SHP77 (cell line): ENCODE data around the gene WNK1.
"Not testable (repeated sequence)": the region's sequence is repeated elsewhere in the genome, so short reads cannot be mapped to it uniquely, and the experiment has no call there.

Experiments used
- DNase-seq, 2 experiments: peaks; one replicate each; lab custom pipeline; 2025; lab: John Stamatoyannopoulos, UW

WNK1 gene

DNA sequence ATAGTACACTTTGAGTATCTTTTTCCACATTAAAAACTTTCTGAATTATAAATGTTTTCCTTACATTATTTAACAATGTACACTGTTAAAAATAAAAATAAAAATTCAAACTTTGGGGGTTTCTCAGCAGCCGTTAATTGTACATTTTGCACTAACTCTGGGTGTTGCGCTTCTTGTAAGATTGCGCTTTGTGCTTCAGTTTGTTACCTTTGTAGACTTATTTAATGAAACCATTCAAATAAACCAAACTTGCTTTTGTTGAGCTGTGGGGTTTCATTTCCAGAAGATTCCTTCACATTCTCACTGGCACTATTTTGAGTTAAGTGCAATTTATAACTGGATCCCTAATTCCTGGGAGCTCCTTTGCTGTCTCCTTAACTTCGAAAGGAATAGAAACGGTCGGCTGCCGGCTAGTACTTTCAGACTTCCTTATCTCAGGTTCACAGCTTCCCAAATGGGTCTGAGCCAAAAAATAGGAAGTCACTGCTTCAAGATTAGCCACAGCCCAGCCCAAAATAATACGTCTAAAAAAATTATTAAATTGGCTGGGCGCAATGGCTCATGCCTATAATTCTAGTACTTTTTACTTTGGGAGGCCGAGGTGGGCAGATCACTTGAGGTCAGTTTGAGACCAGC, 158.9 kb downstream of the WNK1 start:
- no peak for DNase-seq

DNA sequence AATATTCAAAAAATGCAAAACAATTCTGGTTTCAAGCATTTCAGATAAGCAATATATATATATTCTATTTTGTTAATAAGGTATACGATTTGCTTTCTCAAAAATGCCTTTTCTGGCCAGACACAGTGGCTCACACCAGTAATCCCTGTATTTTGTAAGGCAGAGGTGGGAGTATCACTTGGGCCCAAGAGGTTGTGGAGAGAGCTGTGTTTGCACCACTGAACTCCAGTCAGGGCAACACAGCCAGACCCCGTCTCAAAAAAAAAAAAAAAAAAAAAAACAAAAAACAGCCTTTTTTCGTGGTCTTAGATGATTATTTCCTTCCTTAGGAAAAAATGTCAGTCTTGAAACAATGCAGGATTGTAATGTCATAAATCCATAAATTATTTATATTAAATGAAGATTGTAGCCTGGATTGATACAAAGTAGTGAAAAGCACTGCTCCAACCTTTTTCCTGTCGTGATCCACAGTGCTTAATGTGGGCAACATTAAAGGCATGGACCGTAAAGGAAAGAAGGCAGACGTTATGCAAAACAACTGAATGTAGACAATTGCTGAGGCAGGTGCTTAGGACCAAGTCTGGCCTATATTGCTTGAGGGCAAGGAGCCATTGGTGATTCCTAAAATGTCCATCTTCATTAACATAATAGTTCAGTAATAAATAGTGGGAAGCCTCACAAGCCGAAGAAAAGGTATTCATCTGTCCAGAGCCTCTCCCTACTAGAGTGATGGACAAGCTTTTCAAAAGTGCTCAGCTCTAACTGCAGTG, 160.3 kb downstream of the WNK1 start:
- DNase-seq = no peak

DNA sequence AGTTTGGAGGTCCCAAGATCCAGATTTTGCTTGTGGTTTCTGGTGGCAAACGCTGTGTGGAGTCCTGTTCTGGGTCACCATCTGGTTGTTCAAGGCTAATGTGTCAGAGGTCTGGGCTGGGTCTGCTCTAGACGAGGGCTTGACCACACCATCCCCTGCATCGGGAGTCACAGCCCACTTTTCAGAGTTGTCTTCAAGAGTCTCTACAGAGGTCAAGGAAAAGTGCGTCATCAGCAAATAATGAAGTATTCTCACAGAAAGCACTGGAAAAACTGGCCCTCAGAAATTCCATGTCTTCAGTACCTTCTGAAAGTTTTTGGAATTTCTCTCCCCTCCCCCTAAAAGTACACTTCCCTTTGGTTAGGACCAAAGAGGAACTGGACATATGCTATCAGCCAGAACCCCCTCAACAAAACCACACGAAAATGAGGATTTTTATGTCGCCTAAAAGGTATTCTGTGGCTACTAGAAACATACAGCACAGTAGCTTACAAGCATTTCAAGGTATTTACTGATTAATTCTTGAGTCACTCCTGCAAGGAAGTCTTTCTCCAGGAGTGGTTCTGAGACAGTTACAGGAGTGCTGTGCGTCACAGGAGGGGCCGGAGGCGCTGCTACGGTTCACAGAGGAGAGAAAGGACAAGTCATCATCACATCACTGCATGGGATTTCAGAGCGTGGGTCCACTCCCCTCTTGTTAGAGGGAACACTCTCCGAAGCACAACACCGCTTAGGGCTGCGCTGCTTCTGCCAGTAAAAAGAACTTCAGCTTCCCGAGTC, 161.7 kb downstream of the WNK1 start:
- DNase-seq = no peak

DNA sequence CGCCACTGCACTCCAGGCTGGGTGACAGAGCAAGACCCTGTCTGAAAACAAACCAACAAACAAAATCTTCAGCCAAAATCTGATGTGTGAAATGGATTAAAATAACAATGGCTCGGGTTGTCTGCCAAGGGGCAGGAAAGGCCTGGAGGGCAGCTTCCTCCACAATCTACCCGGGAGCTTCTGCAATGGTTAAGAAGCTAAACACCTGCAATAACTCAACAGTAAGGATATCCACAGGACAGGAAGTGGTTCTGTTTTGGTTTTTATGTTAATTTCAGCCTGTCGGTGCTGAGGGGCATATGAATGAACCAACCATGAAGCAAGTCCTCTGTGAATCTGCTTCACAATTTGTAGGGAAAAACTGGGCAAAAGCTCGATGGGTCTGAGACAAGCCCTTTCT, 162.7 kb downstream of the WNK1 start:
- no peak for DNase-seq

DNA sequence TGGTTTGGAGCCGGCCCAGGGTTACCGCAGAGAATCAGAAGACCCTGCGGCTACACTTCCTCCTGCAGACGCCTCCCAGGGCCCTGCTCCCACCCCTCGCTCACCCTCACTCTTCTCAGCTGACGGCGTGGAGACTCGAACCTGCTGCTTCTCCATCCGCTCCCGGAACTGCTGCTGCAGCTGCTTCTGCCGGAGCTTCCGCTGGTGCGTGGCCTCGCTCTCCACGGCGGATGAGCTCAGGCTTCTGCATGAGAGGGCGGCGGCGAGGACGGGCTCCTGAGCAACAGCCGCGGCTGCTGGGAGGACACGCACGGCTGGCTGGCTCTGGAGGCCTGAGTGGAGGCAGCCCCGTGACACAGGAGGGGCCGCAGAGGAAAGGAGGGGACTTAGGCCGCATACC, 163.9 kb downstream of the WNK1 start:
- no peak for DNase-seq

DNA sequence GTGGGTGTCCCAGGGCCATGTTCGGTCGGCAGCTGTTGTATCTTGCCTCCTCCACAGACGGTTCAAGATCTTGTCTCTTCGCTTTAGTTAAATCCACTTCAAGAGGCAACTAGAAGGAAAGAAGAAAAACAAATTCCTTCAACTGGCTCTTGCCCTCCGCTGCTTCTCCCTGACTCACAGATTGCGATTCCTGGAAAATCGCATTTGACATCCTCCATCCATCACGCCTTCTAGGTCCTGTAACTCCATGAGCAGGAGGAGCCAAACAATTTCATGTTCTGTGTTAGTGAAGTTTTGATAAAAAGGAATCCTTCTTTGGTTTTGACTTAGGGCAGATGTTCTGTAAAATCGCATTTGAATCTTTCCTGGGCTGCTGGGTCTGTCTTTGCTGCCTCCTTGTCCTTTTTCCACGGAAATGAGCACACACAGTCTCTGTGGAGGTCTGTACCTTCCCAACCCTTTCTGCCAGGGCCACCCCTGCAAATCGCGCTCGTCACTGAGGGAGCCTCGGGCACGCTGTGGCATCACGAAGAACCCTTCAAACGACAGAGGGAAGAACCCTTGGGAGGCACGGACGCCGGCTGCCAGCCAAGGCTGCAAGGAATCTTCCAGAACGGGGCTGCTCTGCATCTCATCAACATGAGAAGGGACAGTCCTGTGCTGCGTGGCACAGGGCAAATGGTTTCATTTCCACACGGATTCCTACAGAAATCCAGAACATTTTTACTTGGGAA, 164.5 kb downstream of the WNK1 start:
- DNase-seq = no peak

DNA sequence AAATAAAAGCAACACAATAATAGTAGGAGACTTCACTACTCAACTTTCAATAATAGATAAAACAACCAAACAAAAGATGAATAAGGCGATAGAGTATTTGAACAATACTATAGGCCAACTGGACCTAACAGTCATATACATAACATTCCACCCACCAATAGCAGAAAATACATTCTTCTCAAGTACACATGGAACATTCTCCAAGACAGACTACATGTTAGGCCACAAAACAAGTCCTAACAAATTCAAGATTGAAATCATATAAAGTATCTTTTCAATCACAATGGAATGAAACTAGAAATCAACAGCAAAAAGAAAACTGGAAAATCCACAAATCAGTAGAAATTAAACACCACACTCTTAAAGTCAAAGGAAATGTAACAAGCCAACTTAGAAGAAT, 168.3 kb downstream of the WNK1 start:
- no peak for DNase-seq

DNA sequence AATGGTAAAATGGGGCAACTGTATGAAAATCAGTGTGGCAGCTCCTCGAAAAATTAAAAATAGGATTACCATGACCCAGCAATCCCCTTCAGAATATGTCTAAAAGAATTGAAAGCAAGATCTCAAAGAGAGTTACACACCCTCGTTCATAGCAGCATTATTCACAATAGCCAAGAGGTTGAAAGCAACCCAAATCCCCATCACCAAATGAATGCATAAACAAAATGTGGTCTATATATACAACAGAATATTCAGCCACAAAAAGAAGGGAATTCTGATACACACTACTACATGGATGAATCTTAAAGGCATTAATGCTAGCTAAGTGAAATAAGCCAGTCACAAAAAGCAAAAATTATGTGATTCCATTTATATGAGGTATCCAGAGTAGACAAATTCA, 169.9 kb downstream of the WNK1 start:
- no peak for DNase-seq

DNA sequence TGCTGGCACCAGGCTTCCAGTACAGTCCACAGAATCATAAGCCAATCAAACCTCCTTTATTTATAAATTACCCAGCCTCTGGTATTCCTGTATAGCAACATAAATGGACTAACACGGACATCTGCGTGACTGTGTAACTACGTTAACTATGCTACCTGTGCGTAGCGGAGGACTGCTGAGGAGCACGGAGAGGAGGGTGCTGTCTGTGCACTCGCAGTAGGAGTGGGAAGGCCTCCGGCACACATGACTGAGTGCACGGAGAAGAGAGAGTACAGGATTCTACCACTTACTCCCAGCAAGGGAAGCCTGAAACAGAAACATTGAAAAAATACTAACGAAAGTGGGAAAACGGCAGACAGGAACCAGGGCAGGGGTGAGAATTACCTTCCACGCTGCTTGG, 174.3 kb downstream of the WNK1 start:
- no peak for DNase-seq

DNA sequence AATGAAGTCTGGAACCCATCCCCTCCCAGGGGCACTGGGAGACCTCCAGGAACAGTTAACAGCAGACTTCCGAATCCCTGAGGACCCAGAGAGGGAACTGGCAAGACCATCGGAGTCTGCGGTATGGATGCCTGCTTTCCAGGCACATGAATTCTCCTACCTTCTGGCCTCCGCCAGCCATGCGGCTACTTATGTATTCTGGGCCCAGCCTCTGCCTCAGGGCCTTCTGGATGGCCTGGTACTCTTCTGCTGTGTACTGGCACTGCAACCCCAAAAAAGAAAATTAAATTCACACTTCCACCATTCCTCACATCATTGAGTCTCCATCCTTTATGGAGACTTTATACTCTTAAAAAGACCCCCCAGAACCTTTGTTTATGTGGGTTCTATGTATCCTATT, 178.7 kb downstream of the WNK1 start:
- DNase-seq = no peak

DNA sequence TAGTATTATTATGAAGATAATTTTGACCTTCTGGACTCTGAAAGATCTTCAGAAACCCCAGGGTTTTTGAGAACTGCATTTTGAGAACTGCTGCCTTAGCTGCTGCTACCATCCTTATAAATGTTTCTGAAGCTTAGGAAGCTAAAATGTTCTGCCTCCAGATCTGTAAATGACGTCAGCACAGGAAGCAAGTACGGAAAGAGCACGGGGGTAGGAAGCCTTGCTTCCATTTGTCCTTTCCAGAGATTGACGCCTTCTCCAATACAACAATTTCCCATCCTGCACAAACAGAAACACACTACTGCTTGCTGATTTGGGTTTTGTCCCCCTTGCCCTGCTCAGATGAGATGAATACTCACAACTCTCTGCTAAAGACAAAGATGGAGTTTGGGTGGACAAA, 179.2 kb downstream of the WNK1 start:
- DNase-seq = no peak

DNA sequence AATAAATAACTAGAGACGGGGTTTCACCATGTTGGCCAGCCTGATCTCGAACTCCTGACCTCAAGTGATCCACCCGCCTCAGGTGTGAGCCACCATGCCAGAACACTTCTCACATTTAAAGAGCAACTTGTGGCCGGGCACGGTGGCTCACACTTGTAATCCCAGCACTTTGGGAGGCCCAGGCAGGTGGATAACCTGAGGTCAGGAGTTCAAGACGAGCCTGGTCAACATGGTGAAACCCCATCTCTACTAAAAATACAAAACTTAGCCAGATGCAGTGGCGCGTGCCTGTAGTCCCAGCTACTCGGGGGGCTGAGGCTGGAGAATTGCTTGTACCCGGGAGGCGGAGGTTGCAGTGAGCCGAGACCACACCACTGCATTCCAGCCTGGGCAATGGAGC, 183.5 kb downstream of the WNK1 start:
- not testable (repeated sequence) for DNase-seq

DNA sequence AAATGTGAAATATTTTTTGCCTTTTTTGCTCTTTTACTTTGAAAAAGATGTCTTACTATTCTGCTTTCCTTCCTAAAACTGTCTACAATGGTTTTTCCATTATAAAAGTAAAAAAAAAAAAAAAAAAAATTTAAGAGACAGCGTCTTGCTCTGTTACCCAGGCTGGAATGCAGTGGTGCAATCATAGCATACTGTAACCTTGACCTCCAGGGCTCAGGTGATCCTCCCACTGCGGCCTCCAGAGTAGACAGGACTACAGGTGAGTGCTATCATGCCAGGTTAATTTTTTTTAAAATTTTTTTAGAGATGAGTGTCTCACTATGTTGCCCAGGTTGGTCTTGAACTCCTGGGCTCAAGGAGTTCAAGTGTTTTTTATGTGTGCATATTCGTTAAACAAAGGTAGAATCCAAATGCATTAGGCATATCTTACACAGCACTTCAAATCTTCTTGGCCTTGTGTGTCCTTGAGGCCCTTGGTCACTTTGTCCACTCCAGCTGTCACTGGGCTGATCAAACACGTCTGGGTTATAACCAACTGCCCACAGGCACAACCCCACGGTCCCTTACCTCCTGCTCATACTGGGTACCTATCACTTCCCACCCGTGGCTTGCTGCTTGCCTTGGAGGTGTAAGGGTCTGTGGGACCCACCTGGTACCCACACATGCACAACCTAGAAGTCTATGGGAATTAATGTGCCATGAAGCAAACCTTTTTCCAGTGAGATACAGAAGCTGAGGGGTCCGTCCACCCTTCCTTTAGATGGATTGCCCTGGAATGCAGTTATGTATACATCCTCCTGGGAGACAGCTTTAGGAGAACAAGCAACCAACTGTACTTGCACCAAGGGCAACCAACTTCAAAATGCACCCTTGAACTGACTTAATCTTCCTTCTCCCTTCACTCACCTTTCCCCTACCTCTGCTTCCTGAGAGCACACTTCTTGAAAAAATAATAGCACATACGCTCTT, 184.3 kb downstream of the WNK1 start:
- no peak for DNase-seq

DNA sequence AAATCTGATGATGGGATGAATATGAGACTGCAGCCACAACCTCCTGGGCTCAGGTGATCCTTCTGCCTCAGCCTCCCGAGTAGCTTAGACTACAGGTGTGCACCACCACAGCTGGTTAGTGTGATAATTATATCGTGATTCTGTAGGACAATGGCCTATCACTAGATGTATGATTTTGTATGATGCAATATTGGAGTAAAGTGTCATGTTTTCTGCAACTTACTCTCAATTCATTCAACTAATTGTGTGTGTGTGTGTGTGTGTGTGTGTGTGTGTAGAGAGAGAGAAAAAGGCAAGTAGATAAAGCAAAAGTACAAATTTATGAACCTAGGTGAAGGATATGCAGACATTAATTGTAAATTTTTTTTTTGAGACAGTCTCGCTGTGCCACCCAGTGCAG, 186.4 kb downstream of the WNK1 start:
- DNase-seq = no peak

DNA sequence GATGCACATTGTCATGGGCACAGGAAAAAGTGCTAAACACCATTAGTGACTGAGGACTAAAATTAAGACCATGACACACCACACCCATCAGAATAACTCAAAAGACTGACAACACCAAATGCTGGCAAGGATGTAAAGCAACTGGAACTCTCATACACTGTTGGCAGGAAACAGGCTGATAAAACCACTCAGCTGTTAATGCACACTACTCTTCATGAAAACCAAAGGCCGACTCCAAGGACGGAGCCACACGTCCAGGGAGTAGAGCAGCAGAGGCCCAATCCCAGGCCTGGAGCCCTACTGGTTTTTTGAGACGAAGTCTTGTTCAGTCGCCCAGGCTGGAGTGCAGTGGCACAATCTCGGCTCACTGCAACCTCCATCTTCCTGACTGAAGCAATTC, 190.7 kb downstream of the WNK1 start:
- DNase-seq = no peak

DNA sequence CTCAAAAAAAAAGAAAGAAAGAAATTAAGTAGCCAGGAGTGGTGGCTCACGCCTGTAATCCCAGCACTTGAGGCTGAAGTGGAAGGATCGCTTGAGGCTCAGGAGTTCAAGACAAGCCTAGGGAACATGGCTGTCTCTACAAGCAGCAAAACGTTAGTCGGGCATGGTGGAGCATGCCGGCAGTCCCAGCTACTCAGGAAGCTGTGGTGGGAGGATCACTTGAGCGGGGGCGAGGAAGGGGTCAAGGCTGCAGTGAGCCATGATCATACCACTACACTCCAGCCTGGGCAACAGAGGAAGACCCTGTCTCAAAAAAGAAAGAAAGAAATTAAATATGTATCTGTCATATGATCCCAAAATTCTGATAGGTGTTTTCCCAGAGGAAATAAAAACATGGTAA, 191.8 kb downstream of the WNK1 start:
- no peak for DNase-seq

DNA sequence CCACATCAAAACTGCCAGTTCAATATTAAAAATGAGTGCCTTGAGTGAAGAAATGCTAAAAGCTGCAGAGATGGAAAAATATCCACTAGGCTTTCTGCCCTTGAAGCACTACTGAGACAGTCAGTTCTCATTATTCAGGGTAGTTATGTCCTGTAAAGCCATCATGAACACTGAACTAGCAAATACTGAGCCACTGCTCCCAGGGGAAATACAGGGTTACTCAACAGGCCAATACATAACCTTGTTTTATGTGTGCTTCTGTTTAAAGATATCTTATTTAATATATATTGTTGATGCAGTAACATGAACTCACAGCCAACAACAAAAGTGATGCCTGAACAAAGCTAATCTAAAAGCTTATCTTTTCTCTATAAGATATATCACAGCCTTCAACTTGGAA, 193.8 kb downstream of the WNK1 start:
- DNase-seq = no peak

DNA sequence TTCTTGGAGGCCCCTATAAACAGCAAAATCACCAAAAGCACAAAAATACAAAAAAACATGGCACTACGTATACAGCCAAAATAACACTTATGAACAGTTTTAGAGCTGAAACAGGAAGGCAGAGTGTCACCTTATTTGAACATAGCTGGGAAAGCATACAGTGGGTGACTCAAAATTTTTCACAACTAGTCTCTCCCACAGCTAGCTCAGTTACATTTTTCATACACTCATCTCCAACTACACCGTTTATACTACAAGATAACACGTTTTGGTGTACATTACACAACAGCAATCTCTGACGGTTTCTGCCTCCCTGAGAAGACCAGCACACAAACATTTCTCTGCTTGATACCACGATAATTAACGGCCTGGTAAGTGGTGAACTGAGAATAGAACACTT, 194.3 kb downstream of the WNK1 start:
- DNase-seq = no peak

DNA sequence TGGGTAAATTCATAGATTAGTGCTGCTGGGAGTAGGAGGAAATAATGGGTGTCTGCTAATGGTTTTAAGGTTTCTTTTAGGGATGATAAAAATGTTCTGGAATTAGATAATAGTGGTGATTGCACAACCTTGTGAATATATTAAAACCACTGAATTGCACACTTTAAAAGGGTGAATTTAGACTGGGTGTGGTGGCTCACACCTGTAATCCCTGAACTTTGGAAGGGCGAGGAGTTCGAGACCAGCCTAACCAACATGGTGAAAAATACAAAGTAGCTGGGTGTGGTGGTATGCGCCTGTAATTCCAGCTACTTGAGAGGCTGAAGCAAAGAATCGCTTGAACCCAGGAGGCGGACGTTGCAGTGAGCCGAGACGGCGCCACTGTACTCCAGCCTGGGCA, 195.9 kb downstream of the WNK1 start:
- no peak for DNase-seq

DNA sequence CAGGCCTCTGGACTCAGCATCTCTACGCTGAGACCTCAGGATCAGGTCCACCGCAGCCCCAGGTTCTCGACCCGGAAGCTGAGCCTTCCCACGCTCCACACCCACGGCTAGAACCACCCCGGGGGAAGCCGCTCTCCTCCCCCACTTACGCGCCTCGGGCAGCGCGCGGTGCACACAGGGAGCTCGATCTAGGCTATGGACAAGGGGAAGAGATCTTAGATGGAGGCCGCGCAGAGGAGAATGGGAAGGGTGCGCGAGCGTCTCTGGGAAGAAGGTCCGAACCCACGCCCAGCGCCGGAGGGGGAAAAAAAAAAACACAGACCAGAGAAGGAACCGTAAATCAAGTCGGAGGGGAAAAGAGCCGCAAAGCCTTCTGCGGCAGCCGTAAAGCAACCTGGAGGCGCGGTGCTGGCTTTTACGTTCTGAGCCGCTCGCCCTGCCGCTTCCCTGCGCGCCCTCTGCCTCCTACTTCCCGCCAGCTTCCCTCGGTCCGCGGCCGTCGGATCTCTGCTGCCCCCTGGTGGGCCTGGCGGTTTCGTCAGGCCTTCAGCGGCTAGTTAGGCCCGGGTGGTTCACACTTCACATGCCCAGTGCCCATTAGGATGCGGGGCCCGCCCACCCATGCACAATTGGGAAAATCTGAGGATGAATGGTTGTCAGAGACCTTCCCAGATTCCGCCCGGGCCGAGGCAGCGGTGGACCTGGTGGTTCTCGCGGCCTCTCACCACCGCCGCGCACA, 197.2 kb downstream of the WNK1 start, which contains the start of gene RAD52:
Gene RAD52, minus strand, starts transcription at position 242 of the 739 bp plus-strand sequence. CDS start 16,636 bp downstream, outside the sequence.
- DNase-seq = peak; percentile 78 to 81
